GM19324 (cell line): Measurements from ENCODE around the gene PLEKHN1.
"Not testable (repeated sequence)": the region's sequence is repeated elsewhere in the genome, so short reads cannot be mapped to it uniquely, and the experiment has no call there.

Source experiments
- ATAC-seq: cut with Tn5 transposase; IDR thresholded peaks from one replicate; pipeline ENCODE4 v1.9.1; 2021; ENCODE audit warnings: mild to moderate bottlenecking, moderate library complexity; ENCODE audit not compliant: unreplicated experiment, low FRiP score

PLEKHN1 gene

GRCh38 chr1:941588-942383, 24.5 kb upstream of the PLEKHN1 start:
- ATAC-seq, result no peak

- no peak for ATAC-seq
Observed at GRCh38 chr1:942411-942821, 23.9 kb upstream of the PLEKHN1 start.

- ATAC-seq, result no peak
Observed at GRCh38 chr1:942864-943533, 23.3 kb upstream of the PLEKHN1 start.

GRCh38 chr1:943545-944340, 22.5 kb upstream of the PLEKHN1 start:
- no peak for ATAC-seq

GRCh38 chr1:944341-945325, 21.6 kb upstream of the PLEKHN1 start:
- ATAC-seq, result no peak

GRCh38 chr1:945688-946556, 20.4 kb upstream of the PLEKHN1 start:
- ATAC-seq, result no peak

- ATAC-seq, result not testable (repeated sequence)
Observed at GRCh38 chr1:946811-947210, 19.5 kb upstream of the PLEKHN1 start.

GRCh38 chr1:947958-948357, 18.3 kb upstream of the PLEKHN1 start:
- no peak for ATAC-seq

- no peak for ATAC-seq
Observed at GRCh38 chr1:950268-950667, 16.0 kb upstream of the PLEKHN1 start.

- no peak for ATAC-seq
Observed at GRCh38 chr1:950881-951280, 15.4 kb upstream of the PLEKHN1 start.

- no peak for ATAC-seq
Observed at GRCh38 chr1:951364-951763, 14.9 kb upstream of the PLEKHN1 start.

- no peak for ATAC-seq
Observed at GRCh38 chr1:952201-952600, 14.1 kb upstream of the PLEKHN1 start.

- no peak for ATAC-seq
Observed at GRCh38 chr1:952603-953002, 13.7 kb upstream of the PLEKHN1 start.

GRCh38 chr1:953524-954320, 12.6 kb upstream of the PLEKHN1 start:
- ATAC-seq, result no peak

- ATAC-seq, result no peak
Observed at GRCh38 chr1:954927-955326, 11.4 kb upstream of the PLEKHN1 start.

GRCh38 chr1:955474-955873, 10.8 kb upstream of the PLEKHN1 start:
- ATAC-seq, result no peak

GRCh38 chr1:956636-957035, 9.6 kb upstream of the PLEKHN1 start:
- ATAC-seq, result no peak
